ENCODE data around the gene DCST2. TPM values are rescaled to one million over a fixed set of nuclear protein-coding genes. Genes with fewer than 3 reads are reported as not detected.

Gene DCST2
- total RNA-seq, 3 donors from 2014 or later (not counting 1 experiment from before 2014, with no cell fraction given) = 0.30 to 0.92 (median 0.32) TPM

GRCh38 chr1:155009742-155010141, 23.8 kb downstream of the DCST2 start:
- TF ChIP-seq CTCF (IDR thresholded peaks at IDR 0.05) = no peak

GRCh38 chr1:155009221-155009711, 24.3 kb downstream of the DCST2 start:
- Mint-ChIP-seq H3K27ac (peak overlapping the region in 1 of 2 donors; percentile 60), H3K9me3 (no peaks in the 10 kb centered on the region), H3K4me3 (peak overlapping the region; percentile 61), H3K27me3 (ENCODE audit: low read depth in 2 of 2) (no peaks in the 10 kb centered on the region), H3K36me3 (no peaks in the 10 kb centered on the region), H3K4me1 (peaks cover 28 to 93% of the 10 kb centered on the region in 2 donors)
- ATAC-seq (no peak), DNase-seq (peak in 1 of 2 donors; percentile 51)
- H3K27ac ChIP-seq (ENCODE audit: low read length) = peak overlapping the region; percentile 20
- intact Hi-C loops (cut with micrococcal nuclease) = no loop called here
- peaks cover 97% of the 10 kb centered on the region for H3K4me1 ChIP-seq (ENCODE audit: control insufficient read depth, insufficient read depth, low read length)
- WGBS (ENCODE audit: insufficient coverage) = 96% methylated on average over 10 of the region's 12 CpGs
- no peak for TF ChIP-seq CTCF (IDR thresholded peaks at IDR 0.05)
- no peaks in the 10 kb centered on the region for H3K27me3 ChIP-seq (ENCODE audit: control insufficient read depth, insufficient read depth, low read length)
- peak overlapping the region; percentile 12 for H3K4me3 ChIP-seq (ENCODE audit: low read length)
- no peaks in the 10 kb centered on the region for H3K9me3 ChIP-seq (ENCODE audit: control insufficient read depth, insufficient read depth, low read length)
- H3K36me3 ChIP-seq (ENCODE audit: control insufficient read depth, insufficient read depth, low read length) = peaks cover 2% of the 10 kb centered on the region

More at GRCh38 chr1:155009742-155010141, 23.8 kb downstream of the DCST2 start:
- H3K4me3 ChIP-seq (ENCODE audit: low read length) = peak overlapping the region; percentile 2
- Mint-ChIP-seq H3K4me3 (peak overlapping the region; percentile 59), H3K9me3 (no peaks in the 10 kb centered on the region), H3K27ac (peak overlapping the region in 1 of 2 donors; percentile 60), H3K27me3 (ENCODE audit: low read depth in 2 of 2) (no peaks in the 10 kb centered on the region), H3K4me1 (peaks cover 26 to 88% of the 10 kb centered on the region in 2 donors), H3K36me3 (no peaks in the 10 kb centered on the region)
- DNase-seq = no peak
- WGBS (ENCODE audit: insufficient coverage) = 96% methylated on average over 5 of the region's 5 CpGs
- peaks cover 4% of the 10 kb centered on the region for H3K36me3 ChIP-seq (ENCODE audit: control insufficient read depth, insufficient read depth, low read length)
- H3K9me3 ChIP-seq (ENCODE audit: control insufficient read depth, insufficient read depth, low read length) = no peaks in the 10 kb centered on the region
- peaks cover 97% of the 10 kb centered on the region for H3K4me1 ChIP-seq (ENCODE audit: control insufficient read depth, insufficient read depth, low read length)
- no peak for ATAC-seq
- peak overlapping the region; percentile 26 for H3K27ac ChIP-seq (ENCODE audit: low read length)
- intact Hi-C loops (cut with micrococcal nuclease) = no loop called here
- no peaks in the 10 kb centered on the region for H3K27me3 ChIP-seq (ENCODE audit: control insufficient read depth, insufficient read depth, low read length)

GRCh38 chr1:155008015-155008941, 25.3 kb downstream of the DCST2 start:
- 63% methylated on average over 11 of the region's 16 CpGs for WGBS (ENCODE audit: insufficient coverage)
- TF ChIP-seq CTCF (IDR thresholded peaks at IDR 0.05) = no peak
- Mint-ChIP-seq H3K4me1 (peaks cover 31 to 95% of the 10 kb centered on the region in 2 donors), H3K4me3 (no peak overlapping the region), H3K36me3 (no peaks in the 10 kb centered on the region), H3K9me3 (no peaks in the 10 kb centered on the region), H3K27ac (peak overlapping the region in 1 of 2 donors; percentile 60), H3K27me3 (ENCODE audit: low read depth in 2 of 2) (no peaks in the 10 kb centered on the region)
- intact Hi-C loops (cut with micrococcal nuclease) = no loop called here
- peaks cover 97% of the 10 kb centered on the region for H3K4me1 ChIP-seq (ENCODE audit: control insufficient read depth, insufficient read depth, low read length)
- no peaks in the 10 kb centered on the region for H3K27me3 ChIP-seq (ENCODE audit: control insufficient read depth, insufficient read depth, low read length)
- peak in 1 of 2 donors; percentile 31 for DNase-seq
- ATAC-seq = no peak
- peak overlapping the region; percentile 11 for H3K27ac ChIP-seq (ENCODE audit: low read length)
- H3K4me3 ChIP-seq (ENCODE audit: low read length) = peak overlapping the region; percentile 12
- H3K36me3 ChIP-seq (ENCODE audit: control insufficient read depth, insufficient read depth, low read length) = no peaks in the 10 kb centered on the region
- H3K9me3 ChIP-seq (ENCODE audit: control insufficient read depth, insufficient read depth, low read length) = no peaks in the 10 kb centered on the region

Measured in natural killer cell (primary cell).